Left renal pelvis (tissue), 4 donors: ENCODE results near the gene NGEF. TPM values are rescaled to one million over a fixed set of nuclear protein-coding genes. Genes with fewer than 3 reads are reported as not detected.

Source experiments
- DNase-seq, 4 donors: peaks; one replicate each; pipeline ENCODE4 v3.0.0-alpha.2; 2013; ENCODE audit warnings: low read depth in 4 of 4, low spot score in 3 of 4
- polyA plus RNA-seq, 4 donors: library from polyadenylated mRNA; unstranded; fragments of 120-200 nt; gene quantifications; one replicate each; pipeline ENCODE4 v1.2.1, GENCODE V29; 2013; ENCODE audit not compliant: insufficient read length in 4 of 4

Gene NGEF
- polyA plus RNA-seq, 4 donors, result 2.3 to 7.2 (median 3.5) TPM

DNA sequence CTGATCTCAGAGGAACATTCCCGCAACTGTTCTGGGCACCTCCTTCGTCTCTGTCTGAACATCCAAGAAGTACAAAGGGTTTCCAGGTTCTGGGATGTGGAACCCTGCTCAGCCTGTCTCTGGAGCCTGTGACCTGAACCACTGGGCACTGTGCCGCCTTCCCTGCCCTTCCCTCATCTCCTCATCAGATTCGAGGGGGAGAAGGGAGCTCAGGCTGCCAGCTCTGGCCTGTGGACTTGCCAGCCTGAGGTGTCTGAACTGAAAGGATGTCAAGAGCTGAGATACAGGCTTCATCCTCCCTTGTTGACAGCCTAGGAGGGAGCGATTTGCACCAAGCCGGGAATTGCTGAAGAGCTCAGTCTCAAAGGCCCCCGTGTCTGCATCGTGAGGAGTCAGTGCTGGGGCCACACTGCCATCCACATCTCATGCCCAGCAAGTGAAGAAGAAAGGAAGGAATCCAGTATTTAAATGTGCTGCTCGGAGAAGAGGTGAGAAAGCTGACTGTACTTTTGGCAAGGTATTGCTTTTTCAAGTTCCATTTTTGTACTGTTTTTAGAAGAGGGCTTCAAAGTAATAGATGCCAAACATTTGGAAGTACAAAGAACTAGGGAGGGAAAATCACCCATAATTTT lies 32.0 kb upstream of the NGEF start:
- no peak for DNase-seq

DNA sequence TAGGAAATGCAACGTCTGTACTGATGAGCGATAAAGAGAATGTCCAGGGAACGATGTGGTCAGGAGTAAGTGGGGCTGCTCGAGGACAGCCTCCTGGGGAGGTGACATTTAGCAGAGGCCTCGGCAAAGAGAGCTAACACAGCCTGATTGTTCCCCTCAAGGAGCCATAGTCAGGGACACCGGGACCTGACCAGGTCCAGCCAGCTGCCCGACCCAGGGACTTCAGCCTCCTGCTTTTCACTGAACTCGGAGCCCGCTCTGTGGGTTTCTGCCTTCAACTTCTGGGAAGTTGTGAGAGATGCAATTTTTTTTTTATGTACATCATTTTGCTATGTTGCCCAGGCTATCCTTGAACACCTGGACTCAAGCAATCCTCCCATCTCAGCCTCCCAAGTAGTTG lies 29.5 kb upstream of the NGEF start:
- no peak for DNase-seq

DNA sequence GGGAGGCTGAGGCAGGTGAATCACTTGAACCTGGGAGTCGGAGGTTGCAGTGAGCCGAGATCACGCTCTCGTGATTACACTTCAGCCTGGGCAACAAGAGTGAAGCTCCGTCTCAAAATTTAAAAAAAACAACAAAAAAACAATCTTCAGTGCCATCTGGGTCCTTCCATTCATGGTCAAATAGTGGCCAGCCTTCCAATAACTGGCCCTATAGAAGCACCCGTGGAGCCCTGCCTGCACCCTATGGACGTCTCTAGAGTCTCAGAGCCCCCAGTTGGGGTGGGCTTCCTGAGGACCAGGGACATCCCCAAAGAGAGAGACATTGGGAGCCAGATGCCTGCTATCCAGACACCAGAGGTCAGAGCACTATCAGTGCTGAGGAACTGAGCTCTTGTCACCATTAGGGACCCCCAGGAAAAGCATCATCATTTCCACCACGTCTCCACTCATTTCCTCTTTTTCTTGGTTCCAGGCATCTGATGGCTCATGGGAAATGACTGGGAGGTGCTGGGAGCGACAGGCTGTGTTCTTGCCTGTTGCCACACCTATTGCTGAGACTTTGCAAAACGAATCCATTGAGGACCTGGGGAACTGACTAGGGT lies 28.8 kb upstream of the NGEF start:
- DNase-seq, result no peak

DNA sequence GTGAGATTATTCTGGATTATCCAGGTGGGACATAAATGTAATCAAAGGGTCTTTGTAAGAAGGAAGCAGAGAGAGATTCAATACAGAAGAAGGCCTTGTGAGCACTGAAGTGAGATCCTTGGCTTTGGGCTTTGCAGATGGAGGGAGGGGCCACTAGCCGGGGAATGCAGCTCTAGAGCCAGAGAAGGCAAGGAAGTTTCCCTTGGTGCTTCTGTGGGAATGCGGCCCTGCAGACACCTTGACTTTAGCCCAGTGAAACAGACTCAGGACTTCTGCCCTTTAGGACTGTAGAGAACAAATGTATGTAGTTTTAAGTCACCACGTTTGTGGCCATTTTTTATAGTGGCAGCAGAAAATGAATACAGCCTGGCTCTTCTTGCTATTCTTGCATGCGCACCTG lies 27.5 kb upstream of the NGEF start:
- DNase-seq, result no peak

DNA sequence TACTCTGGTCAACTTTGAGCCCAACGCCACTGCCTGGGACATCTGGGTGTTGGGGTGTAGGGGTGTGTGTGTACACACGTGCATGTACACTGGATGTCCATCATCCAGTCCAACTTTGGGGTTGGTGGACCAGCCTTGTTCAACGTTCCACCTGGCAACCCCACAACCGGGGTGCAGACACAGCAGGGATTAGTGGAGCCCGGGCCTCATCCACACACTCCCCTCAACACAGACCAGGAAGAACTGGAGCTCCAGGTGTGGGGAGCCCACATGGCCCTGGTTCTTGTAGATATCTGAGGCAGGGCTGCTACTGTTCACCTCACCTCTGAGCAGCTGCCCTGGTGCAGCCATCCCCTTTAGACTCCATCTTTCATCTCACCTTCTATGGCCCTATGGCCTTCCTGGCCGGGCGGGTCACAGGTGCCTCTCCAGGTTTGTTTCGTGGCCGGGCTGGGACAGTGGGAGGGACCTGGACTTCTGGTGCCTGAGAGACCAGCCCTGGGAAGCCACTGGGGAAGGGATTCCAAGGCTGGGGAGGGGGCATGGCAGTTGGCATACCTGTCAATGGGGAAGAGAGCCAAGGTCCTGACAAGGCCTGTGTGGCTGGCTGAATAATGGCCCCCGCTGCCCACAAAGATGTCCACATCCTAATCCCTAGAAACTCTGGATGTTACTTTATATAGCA lies 26.9 kb upstream of the NGEF start:
- DNase-seq, result no peak

DNA sequence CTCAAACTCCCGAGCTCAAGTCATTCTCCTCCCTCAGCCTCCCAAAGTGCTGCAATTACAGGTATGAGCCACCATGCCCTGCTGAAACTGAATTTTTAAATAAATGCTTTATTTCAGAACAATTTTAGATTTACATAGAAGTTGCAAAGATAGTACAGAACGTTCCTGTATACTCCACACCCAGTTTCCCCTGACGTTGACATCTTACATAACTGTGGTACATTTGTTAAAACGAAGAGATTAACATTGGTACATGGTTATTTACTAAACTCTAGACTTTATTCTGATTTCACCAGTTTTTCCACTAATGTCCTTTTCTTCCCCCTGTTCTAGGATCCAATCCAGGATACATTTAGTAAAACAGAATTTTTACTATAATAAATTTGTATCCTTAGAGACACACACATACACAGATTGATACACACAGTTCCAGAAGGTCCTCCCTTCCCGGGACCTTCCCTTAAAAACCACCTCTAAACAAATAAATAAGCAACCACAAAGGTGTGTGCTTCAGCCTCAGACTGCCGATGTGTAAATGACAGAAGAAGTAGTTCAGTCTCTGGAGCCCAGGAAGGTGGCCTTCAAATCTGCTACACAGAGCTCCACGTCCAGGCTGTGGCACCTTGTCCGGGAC lies 26.3 kb upstream of the NGEF start:
- DNase-seq, result no peak

DNA sequence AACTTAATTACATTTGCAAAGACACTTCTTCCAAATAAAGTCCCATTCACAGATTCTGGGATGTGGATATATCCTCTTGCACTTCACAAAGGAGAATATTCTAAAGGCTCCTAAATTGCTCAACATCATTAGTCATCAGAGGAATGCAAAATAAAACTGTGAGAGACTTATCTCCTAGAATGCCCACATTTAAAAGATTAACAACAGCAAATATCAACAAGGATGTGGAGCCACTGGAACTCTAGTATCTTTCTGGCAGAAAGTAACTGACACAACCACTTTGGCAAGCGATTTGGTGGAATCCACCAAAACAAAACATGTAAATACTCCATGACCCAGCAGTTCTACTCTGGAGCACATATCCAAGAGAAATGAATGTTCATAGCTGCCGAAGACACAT lies 24.0 kb upstream of the NGEF start:
- DNase-seq, result no peak

DNA sequence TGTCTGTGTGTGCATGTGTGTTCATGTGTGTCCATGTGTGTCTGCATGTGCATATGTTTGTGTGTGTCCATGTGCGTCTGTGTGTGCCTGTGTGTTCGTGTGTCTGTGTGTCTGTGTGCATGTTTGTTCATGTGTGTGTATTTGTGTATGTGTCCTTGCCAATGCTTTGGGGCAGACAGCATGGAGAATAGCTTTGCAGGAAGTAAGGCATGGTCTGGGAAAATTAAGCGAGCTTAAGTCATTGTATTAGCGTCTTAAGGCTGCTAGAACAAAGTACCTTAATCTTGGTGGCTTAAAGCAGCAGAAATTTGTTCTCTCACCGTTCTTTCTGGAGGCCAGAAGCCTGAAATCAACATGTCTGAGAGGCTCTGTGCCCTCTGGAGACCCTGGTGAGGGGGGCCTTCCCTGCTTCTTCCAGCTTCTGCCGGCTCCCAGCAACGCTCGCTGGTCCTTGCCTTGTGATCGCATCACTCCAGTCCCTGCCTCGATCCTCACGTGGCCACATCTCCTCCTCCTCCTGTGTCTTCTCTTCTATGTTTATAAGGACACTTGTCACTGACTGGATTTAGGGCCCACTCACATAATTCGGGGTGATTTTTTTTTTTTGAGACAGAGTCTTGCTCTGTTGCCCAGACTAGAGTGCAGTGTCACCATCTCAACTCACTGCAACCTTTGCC lies 23.2 kb upstream of the NGEF start:
- DNase-seq, result no peak

DNA sequence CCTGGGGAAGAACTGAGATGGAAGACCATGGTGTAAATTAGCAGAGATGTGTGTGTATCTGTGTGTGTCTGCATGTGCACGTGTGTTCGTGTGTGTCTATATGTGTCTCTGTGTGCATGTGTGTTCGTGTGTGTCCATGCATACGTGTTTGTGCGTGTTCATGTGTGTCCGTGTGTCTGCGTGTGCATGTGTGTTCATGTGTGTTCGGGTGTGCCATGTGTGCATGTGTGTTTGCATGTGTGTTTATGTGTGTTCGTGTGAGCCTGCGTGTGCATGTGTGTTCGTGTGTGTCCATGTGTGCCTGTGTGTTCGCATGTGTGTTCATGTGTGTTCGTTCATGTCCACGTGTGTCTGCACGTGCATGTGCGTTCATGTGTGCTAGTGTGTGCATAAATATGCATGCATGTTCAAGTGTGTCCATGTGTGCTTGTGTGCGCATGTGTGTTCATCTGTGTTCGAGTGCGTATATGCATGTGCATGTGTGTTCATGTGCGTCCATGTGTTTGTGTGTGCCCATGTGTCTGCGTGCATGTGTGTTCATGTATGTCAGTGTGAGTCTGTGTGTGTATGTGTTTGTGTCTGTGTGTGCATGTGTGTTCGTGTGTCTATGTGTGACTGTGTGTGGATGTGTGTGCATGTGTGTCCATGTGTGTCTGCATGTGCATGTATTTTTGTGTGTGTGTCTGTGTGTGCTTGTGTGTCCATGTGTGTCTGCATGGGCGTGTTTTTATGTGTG lies 22.5 kb upstream of the NGEF start:
- no peak for DNase-seq

DNA sequence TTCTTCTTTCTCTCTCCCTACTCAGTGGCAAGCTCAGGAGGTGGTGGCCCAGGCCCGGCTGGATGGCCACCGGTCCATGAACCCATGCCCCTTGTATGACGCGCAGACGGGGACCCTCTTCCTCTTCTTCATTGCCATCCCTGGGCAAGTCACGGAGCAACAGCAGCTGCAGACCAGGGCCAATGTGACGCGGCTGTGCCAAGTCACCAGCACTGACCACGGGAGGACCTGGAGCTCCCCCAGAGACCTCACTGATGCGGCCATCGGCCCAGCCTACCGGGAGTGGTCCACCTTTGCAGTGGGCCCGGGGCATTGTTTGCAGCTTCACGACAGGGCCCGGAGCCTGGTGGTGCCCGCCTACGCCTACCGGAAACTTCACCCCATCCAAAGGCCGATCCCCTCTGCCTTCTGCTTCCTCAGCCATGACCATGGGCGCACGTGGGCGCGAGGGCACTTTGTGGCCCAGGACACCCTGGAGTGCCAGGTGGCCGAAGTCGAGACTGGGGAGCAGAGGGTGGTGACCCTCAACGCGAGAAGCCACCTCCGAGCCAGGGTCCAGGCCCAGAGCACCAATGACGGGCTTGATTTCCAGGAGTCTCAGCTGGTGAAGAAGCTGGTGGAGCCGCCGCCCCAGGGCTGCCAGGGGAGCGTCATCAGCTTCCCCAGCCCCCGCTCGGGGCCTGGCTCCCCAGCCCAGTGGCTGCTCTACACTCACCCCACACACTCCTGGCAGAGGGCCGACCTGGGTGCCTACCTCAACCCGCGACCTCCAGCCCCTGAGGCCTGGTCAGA lies 21.2 kb upstream of the NGEF start:
- DNase-seq, result no peak

DNA sequence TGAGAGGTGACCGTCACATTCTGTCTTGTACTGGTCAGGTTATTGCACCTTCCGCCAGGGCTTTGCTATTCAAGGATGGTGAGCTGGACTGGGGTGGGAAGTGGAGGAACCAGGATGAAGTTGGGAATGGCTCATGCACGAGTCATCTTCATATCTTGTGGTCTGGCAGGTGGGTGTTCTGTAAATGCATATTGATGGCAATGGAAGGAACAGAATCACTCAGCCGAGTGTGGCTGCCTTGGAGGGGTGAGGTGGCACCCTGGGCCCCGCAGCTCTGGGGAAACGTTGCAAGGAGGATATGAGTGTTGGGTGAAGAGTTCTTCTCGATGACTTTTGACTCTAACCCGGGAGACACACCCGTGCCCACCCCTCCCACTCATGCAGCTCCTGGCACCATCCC lies 20.6 kb upstream of the NGEF start:
- DNase-seq, result no peak

DNA sequence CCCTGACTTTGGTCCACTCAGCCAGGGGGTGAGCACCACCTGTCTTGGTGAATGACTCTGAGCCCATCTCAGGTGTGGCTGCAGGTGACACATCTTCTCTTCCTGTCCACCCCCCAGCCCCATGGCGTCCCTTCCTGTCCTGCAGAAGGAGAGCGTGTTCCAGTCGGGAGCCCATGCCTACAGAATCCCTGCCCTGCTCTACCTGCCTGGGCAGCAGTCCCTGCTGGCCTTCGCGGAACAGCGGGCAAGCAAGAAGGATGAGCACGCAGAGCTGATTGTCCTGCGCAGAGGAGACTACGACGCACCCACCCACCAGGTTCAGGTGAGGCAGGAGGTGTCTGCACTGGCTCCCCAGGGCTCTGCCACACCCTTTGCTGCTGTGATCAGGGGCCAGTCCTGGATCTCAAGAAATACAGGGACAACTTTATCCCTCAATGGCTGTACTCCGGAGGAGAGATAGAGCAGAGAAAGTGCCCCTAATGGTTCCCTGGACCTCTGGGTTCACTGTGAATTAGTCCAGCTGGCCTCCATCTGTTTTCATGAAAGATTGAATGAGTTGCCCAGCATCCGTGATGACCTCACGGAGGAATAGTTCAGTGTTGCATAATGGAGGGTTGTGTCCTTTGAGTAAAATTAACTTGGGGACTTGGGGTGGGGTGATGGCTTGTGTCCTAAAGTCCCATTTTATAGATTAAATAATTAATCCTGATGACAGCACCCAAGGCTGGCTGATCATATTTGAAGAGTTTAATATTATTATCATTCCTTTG lies 19.7 kb upstream of the NGEF start, which contains the start of gene NEU2:
TSS of gene NEU2 (plus strand) at position 122 of the 770 bp plus-strand sequence. CDS start at position 122, 0 bp downstream.
- no peak for DNase-seq

DNA sequence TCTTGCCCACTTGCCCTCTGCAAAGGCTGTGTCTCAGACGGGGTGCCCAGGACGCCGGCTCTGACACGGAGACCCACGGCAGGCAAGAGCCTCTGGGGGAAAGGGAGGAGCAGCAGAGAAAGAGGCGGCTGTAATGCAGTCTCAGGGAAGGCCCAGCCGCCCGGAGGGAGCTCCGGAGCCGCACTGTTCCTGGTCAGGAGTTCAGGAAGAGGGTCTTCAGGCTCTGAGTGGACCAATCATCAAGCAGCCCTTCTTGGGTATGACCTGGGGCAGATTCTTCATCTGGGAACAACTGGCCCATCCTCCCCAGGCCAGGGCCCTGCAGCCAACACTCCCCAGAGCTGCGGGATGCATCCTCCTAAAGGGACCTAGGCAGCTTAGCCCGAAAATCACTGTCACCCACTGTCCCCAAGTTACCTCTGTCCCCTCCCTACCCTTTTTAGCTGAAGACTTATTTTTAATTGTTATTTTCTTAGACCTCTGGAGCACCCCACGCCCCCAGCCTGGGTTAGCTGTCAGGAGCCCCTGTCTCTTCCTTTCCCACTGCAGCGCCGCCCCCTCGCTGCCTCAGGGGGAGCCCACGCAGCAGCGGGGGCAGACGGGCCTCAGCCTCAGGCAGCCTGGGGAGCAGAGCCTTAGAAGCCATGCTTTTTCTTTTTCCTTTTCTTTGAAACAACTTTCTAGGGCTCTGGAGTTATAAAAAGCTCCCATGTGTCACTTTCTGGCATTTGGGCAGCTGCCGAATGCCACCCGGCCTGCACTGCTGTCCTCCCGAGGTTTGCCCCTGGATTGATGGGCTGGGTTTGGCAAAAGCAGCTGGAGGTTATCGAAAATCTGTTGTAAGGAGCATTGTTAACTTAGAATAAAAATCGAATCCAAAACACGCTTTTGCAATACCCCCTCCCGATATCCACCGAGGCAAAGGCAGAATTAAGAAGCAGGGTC lies 18.8 kb upstream of the NGEF start:
- no peak for DNase-seq

DNA sequence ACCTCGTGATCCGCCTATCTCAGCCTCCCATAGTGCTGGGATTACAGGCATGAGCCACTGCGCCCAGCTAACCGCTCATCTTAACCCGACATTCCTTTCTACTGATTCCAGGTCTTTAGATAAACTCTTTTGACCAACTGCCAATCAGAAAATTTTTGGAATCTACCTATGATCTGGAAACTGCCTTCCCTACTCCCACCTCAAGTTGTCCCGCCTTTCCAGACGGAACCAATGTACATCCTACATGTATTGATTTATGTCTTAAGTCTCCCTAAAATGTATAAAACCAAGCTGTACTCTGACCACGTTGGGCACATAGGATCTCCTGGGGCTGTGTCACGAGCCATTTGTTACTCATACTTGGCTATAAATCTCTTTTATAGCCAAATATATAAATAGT lies 16.3 kb upstream of the NGEF start:
- DNase-seq, result no peak

DNA sequence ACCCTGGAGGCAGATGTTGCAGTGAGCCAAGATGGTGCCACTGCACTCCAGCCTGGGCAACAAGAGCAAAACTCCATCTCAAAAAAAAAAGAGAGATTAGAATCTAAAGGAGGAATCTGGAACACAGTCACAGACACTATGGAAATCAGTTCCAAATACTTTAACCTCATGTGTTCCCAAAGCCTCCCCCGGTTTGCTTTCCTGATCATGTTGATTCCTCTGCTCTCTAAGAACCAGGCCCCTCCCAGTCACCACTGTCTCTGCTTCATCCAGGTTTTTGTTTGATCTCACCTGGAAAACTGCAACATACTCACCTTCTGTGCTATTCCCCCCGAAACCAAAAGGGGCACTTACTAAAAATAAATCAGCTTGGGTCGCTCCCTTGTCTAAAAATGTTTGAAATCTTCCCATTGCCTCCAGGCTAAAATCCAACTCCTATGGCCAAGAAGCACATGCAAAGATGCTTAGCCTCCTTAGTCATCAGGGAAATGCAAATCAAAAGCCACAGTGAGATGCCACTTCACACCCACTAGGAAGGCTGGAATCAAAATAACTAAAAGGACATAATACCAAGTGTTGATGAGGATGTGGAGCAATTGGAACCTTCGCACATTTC lies 13.2 kb upstream of the NGEF start:
- no peak for DNase-seq

DNA sequence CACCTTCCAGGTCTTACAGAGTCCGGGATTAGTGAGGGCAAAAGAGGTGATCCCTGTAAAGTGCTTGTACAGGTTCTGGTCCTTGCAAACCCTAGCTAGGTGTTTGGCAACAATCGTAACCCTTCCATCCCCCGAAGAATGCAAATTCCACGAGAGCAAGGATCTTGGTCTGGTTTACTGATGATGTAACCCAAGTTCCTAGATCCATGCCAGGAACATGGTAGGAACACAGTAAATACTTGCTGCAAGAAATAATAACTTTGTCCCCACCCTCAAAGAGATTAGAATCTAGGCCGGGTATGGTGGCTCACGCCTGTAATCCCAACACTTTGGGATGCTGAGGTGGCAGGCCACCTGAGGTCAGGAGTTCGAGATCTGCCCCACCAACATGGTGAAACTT lies 12.7 kb upstream of the NGEF start:
- DNase-seq, result no peak

DNA sequence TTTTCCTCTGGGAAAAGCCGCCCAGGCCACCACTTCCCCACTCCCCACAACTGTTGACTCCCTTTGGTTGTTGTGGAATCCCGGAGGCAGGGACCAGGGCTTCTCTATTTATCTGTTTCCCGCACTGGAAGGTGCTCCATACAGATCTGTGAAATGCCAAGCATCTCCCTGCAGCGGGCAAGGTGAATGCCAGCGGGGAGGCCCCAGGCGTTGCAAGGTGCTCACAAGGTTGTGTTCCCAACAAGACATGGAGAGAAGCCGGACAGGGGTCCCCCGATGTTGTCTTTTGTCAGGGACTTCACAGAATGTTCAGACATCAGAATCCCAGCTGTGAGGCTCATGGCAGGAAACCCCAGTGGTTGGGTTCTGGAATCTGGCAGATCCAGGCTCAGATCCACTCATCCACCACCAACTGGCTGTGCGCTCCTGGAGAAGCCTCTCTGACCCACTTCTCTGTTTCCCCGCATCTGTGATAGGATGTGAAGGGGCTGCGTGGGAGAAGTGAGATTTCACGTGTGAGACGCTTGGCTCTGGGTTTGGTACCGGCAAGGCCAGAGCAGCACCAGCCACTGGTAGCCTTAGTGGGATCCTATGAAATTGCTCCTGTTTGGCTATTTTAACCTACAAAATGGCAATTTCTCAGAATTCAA lies 10.8 kb upstream of the NGEF start:
- no peak for DNase-seq
